Measurements from ENCODE around the gene MOB2. TPM values are rescaled to one million over a fixed set of nuclear protein-coding genes. Genes with fewer than 3 reads are reported as not detected.
"Not testable (repeated sequence)": the region's sequence is repeated elsewhere in the genome, so short reads cannot be mapped to it uniquely, and the experiment has no call there.

Gene MOB2
- total RNA-seq, 1 experiment from 2014 or later = 21.8 TPM

GRCh38 chr11:1435820-1436467 lies 50.6 kb downstream of the MOB2 start:
- ChIA-PET CTCF (no interaction called here), POLR2A (ENCODE audit: unreplicated experiment) (no interaction called here)
- H2AFZ ChIP-seq = no peak overlapping the region
- H3K4me3 ChIP-seq = no peak overlapping the region
- H4K20me1 ChIP-seq (ENCODE audit: insufficient read depth) = no peaks in the 10 kb centered on the region
- no peaks in the 10 kb centered on the region for H3F3A ChIP-seq (ENCODE audit: insufficient read depth, low read depth)
- H3K4me1 ChIP-seq (replicated peaks; ENCODE audit: insufficient read depth) = no peaks in the 10 kb centered on the region
- no peaks in the 10 kb centered on the region for H3K9me3 ChIP-seq (ENCODE audit: insufficient read depth, low read depth)
- no peaks in the 10 kb centered on the region for H3K9me2 ChIP-seq (ENCODE audit: insufficient read depth)
- BruUV-seq (replicated peaks) = no TSS peak
- intact Hi-C loops (cut with micrococcal nuclease; ENCODE audit: unreplicated experiment) = no loop called here
- no peaks in the 10 kb centered on the region for H3K79me2 ChIP-seq (ENCODE audit: low read depth)
- no peak for DNase-seq
- TF ChIP-seq CTCF (conservative IDR thresholded peaks at IDR 0.05) (no peak), EZH2 (IDR thresholded peaks at IDR 0.05; ENCODE audit: low read depth) (no peak)
- no peaks in the 10 kb centered on the region for H3K36me3 ChIP-seq (ENCODE audit: low read depth)
- H3K4me2 ChIP-seq = no peak overlapping the region
- H3K27me3 ChIP-seq (ENCODE audit: insufficient read depth, low read depth) = no peaks in the 10 kb centered on the region
- no peak overlapping the region for H3K27ac ChIP-seq

- H2AFZ ChIP-seq; H3K4me3 ChIP-seq; H3K4me1 ChIP-seq (replicated peaks; ENCODE audit: insufficient read depth); H4K20me1 ChIP-seq (ENCODE audit: insufficient read depth); H3K9me2 ChIP-seq (ENCODE audit: insufficient read depth); H3K27ac ChIP-seq; H3K27me3 ChIP-seq (ENCODE audit: insufficient read depth, low read depth); BruUV-seq (replicated peaks); H3K79me2 ChIP-seq (ENCODE audit: low read depth); H3F3A ChIP-seq (ENCODE audit: insufficient read depth, low read depth); POLR2A ChIA-PET (ENCODE audit: unreplicated experiment); H3K36me3 ChIP-seq (ENCODE audit: low read depth); CTCF ChIA-PET; H3K9me3 ChIP-seq (ENCODE audit: insufficient read depth, low read depth); DNase-seq; intact Hi-C loops (cut with micrococcal nuclease; ENCODE audit: unreplicated experiment); H3K4me2 ChIP-seq: not testable (repeated sequence)
Measured at GRCh38 chr11:1435479-1435819, 51.1 kb downstream of the MOB2 start.

GRCh38 chr11:1433977-1434640 lies 52.5 kb downstream of the MOB2 start:
- H3K4me2 ChIP-seq = no peak overlapping the region
- no peak for TF ChIP-seq CTCF (conservative IDR thresholded peaks at IDR 0.05)
- TF ChIP-seq EZH2 (IDR thresholded peaks at IDR 0.05; ENCODE audit: low read depth) = no peak
- H2AFZ ChIP-seq = no peak overlapping the region
- ChIA-PET POLR2A (ENCODE audit: unreplicated experiment) (no interaction called here), CTCF (no interaction called here)
- no peaks in the 10 kb centered on the region for H3K27me3 ChIP-seq (ENCODE audit: insufficient read depth, low read depth)
- H3K27ac ChIP-seq = no peak overlapping the region
- no peaks in the 10 kb centered on the region for H3K9me2 ChIP-seq (ENCODE audit: insufficient read depth)
- no peaks in the 10 kb centered on the region for H3K79me2 ChIP-seq (ENCODE audit: low read depth)
- H3K36me3 ChIP-seq (ENCODE audit: low read depth) = no peaks in the 10 kb centered on the region
- H4K20me1 ChIP-seq (ENCODE audit: insufficient read depth) = no peaks in the 10 kb centered on the region
- no peak for DNase-seq
- H3F3A ChIP-seq (ENCODE audit: insufficient read depth, low read depth) = no peaks in the 10 kb centered on the region
- H3K9me3 ChIP-seq (ENCODE audit: insufficient read depth, low read depth) = no peaks in the 10 kb centered on the region
- H3K4me3 ChIP-seq = no peak overlapping the region
- intact Hi-C loops (cut with micrococcal nuclease; ENCODE audit: unreplicated experiment) = no loop called here
- H3K4me1 ChIP-seq (replicated peaks; ENCODE audit: insufficient read depth) = no peaks in the 10 kb centered on the region
- no TSS peak for BruUV-seq (replicated peaks)

- no TSS peak for BruUV-seq (replicated peaks)
- ChIA-PET CTCF (no interaction called here), POLR2A (ENCODE audit: unreplicated experiment) (no interaction called here)
- Histone ChIP-seq H3K27me3 (ENCODE audit: insufficient read depth, low read depth) (no peaks in the 10 kb centered on the region), H4K20me1 (ENCODE audit: insufficient read depth) (no peaks in the 10 kb centered on the region), H2AFZ (no peak overlapping the region), H3K9me2 (ENCODE audit: insufficient read depth) (no peaks in the 10 kb centered on the region), H3K4me3 (no peak overlapping the region), H3K9me3 (ENCODE audit: insufficient read depth, low read depth) (no peaks in the 10 kb centered on the region), H3K4me2 (no peak overlapping the region), H3K36me3 (ENCODE audit: low read depth) (no peaks in the 10 kb centered on the region), H3K27ac (no peak overlapping the region), H3K4me1 (replicated peaks; ENCODE audit: insufficient read depth) (no peaks in the 10 kb centered on the region), H3K79me2 (ENCODE audit: low read depth) (no peaks in the 10 kb centered on the region), H3F3A (ENCODE audit: insufficient read depth, low read depth) (no peaks in the 10 kb centered on the region)
- TF ChIP-seq EZH2 (IDR thresholded peaks at IDR 0.05; ENCODE audit: low read depth) (no peak), CTCF (conservative IDR thresholded peaks at IDR 0.05) (no peak)
- DNase-seq = no peak
- intact Hi-C loops (cut with micrococcal nuclease; ENCODE audit: unreplicated experiment) = no loop called here
Measured at GRCh38 chr11:1433568-1433967, 53.0 kb downstream of the MOB2 start.

Data from PC-9 (cell line).